Gastrocnemius medialis (tissue), 4 donors: ENCODE results near the gene TMEM236. TPM values are rescaled to one million over a fixed set of nuclear protein-coding genes. Genes with fewer than 3 reads are reported as not detected.

ENCODE experiments used
- ATAC-seq, 2 donors: fragments of 150-250 bp; one replicate each; pipeline ENCODE4 v1.9.1; 2016
- DNase-seq, 2 donors: peaks; one replicate each; pipeline ENCODE4 v3.0.0-alpha.2; 2019
- H3K27ac ChIP-seq, 4 donors: fragments of 200-600 bp; sonication (generic); 1 replicate in 1 of 4; 2 replicates in 3 of 4; pipeline ENCODE4 v1.5.1; 2016 to 2018; ENCODE audit warnings: mild to moderate bottlenecking in 2 of 4, moderate library complexity in 1 of 4
- H3K27me3 ChIP-seq, 3 donors: fragments of 200-600 bp; sonication (generic) in 2 of 3; 1 replicate in 1 of 3; 2 replicates in 2 of 3; pipeline versions ENCODE4 v1.5.1 to v1.6.0; 2016 to 2019; ENCODE audit warnings: mild to moderate bottlenecking in 1 of 3, moderate library complexity in 1 of 3
- H3K36me3 ChIP-seq, 2 donors: fragments of 200-600 bp; sonication (generic) in 1 of 2; one replicate each; pipeline ENCODE4 v1.5.1; 2017 to 2018
- H3K4me1 ChIP-seq, 2 donors: fragments of 200-600 bp; sonication (generic) in 1 of 2; one replicate each; pipeline ENCODE4 v1.5.1; 2016 to 2017; ENCODE audit warnings: mild to moderate bottlenecking in 2 of 2
- H3K4me3 ChIP-seq, 4 donors: fragments of 200-600 bp; sonication (generic) in 3 of 4; 1 replicate in 1 of 4; 2 replicates in 3 of 4; pipeline ENCODE4 v1.5.1; 2016 to 2019; ENCODE audit warnings: mild to moderate bottlenecking in 2 of 4
- H3K9me3 ChIP-seq, 3 donors: fragments of 200-600 bp; sonication (generic) in 2 of 3; 1 replicate in 1 of 3; 2 replicates in 2 of 3; pipeline ENCODE4 v1.5.1; 2016 to 2019
- CTCF ChIP-seq, 5 experiments: fragments of 450-650 bp in 3 of 5; fragments of 200-600 bp in 2 of 5; sonication (generic) in 2 of 5; IDR thresholded peaks in 4 of 5; conservative IDR thresholded peaks in 1 of 5; 1 replicate in 4 of 5; 2 replicates in 1 of 5; pipeline ENCODE4 v1.5.1; 2016 to 2019; ENCODE audit warnings: antibody characterized with exemption in 5 of 5, mild to moderate bottlenecking in 3 of 5, moderate library complexity in 3 of 5
- POLR2A ChIP-seq, 2 donors: fragments of 450-650 bp; IDR thresholded peaks; one replicate each; pipeline ENCODE4 v1.6.1; 2017; ENCODE audit warnings: antibody characterized with exemption in 2 of 2, mild to moderate bottlenecking in 2 of 2, moderate library complexity in 2 of 2
- in situ Hi-C, 4 donors: fragments of 200-750 bp; cut with MboI; loops; one replicate each; pipeline versions ENCODE4 v1.15.0 to v1.8.0; 2017; ENCODE audit warnings: low sequenced_read_pairs in 4 of 4
- intact Hi-C: fragments of 100-400 bp; cut with DNase I; formaldehyde crosslinking; loops from one replicate; pipeline ENCODE4 v1.15.1; 2023; ENCODE audit warnings: low total_unique reads
- total RNA-seq, 4 donors: library from RNA; depleted of rRNA; stranded (reverse); fragments of >200 nt; gene quantifications; one replicate each; pipeline versions ENCODE4 v1.1.0 to v1.2.3, GENCODE V29; 2016

The TMEM236 gene
- total RNA-seq, 4 donors from 2014 or later, result 0.27 to 0.98 (median 0.64) TPM

GRCh38 chr10:17780727-17781126 is 28.7 kb downstream of the TMEM236 start:
- no peaks in the 10 kb centered on the region for H3K27me3 ChIP-seq
- H3K4me3 ChIP-seq, result no peak overlapping the region
- no peaks in the 10 kb centered on the region for H3K9me3 ChIP-seq
- no peak for TF ChIP-seq POLR2A (IDR thresholded peaks at IDR 0.05)
- TF ChIP-seq CTCF (IDR thresholded peaks at IDR 0.05 in 4 of 5, conservative IDR thresholded peaks at IDR 0.05 in 1 of 5), result no peak
- in situ Hi-C loops, result no loop called here
- H3K27ac ChIP-seq, result no peak overlapping the region
- no peak for ATAC-seq
- H3K36me3 ChIP-seq, result no peaks in the 10 kb centered on the region
- peaks cover 22 to 41% of the 10 kb centered on the region in 2 donors for H3K4me1 ChIP-seq
- no peak for DNase-seq
- intact Hi-C loops, result loop anchor here (5.0 kb wide), 1 partner anchor 33 kb away; no protein-coding TSS in a partner anchor

GRCh38 chr10:17781856-17782255 is 29.9 kb downstream of the TMEM236 start:
- TF ChIP-seq CTCF (IDR thresholded peaks at IDR 0.05 in 4 of 5, conservative IDR thresholded peaks at IDR 0.05 in 1 of 5), result no peak
- TF ChIP-seq POLR2A (IDR thresholded peaks at IDR 0.05), result no peak
- Histone ChIP-seq H3K4me1 (peaks cover 23 to 45% of the 10 kb centered on the region in 2 donors), H3K9me3 (no peaks in the 10 kb centered on the region), H3K36me3 (no peaks in the 10 kb centered on the region), H3K27ac (peak overlapping the region in 1 of 4 donors; percentile 82), H3K27me3 (no peaks in the 10 kb centered on the region), H3K4me3 (no peak overlapping the region)
- intact Hi-C loops, result loop anchor here (2.0 to 5.0 kb wide), 2 partner anchors 35 to 165 kb away; partner anchors contain the start of gene HACD1
- in situ Hi-C loops, result no loop called here
- ATAC-seq, result no peak
- DNase-seq, result peak in 1 of 2 donors; percentile 33

GRCh38 chr10:17782921-17783665 is 31.1 kb downstream of the TMEM236 start:
- ATAC-seq (peak; percentile 65 to 89), DNase-seq (peak; percentile 21 to 82)
- peak overlapping the region in 3 of 4 donors; percentile 9 to 30 (median 19) for H3K4me3 ChIP-seq
- H3K36me3 ChIP-seq, result no peaks in the 10 kb centered on the region
- in situ Hi-C loops (no loop called here), intact Hi-C loops (loop anchor here (2.0 to 5.0 kb wide), 2 partner anchors 36 to 166 kb away; partner anchors contain the start of gene HACD1)
- peak overlapping the region; percentile 51 to 82 (median 75) for H3K27ac ChIP-seq
- TF ChIP-seq POLR2A (IDR thresholded peaks at IDR 0.05), result no peak
- no peak for TF ChIP-seq CTCF (IDR thresholded peaks at IDR 0.05 in 4 of 5, conservative IDR thresholded peaks at IDR 0.05 in 1 of 5)
- no peaks in the 10 kb centered on the region for H3K9me3 ChIP-seq
- H3K27me3 ChIP-seq, result no peaks in the 10 kb centered on the region
- peaks cover 23 to 45% of the 10 kb centered on the region in 2 donors for H3K4me1 ChIP-seq

- ATAC-seq (peak in 1 of 2 donors; percentile 37), DNase-seq (no peak)
- Histone ChIP-seq H3K27me3 (no peaks in the 10 kb centered on the region), H3K4me3 (peak overlapping the region in 3 of 4 donors; percentile 9 to 30 (median 19)), H3K9me3 (no peaks in the 10 kb centered on the region), H3K4me1 (peaks cover 23 to 45% of the 10 kb centered on the region in 2 donors), H3K36me3 (no peaks in the 10 kb centered on the region), H3K27ac (peak overlapping the region; percentile 51 to 82 (median 75))
- intact Hi-C loops (loop anchor here (2.0 to 5.0 kb wide), 2 partner anchors 36 to 167 kb away; partner anchors contain the start of gene HACD1), in situ Hi-C loops (no loop called here)
- TF ChIP-seq CTCF (IDR thresholded peaks at IDR 0.05 in 4 of 5, conservative IDR thresholded peaks at IDR 0.05 in 1 of 5), result no peak
- no peak for TF ChIP-seq POLR2A (IDR thresholded peaks at IDR 0.05)
Measured at GRCh38 chr10:17783751-17784150, 31.8 kb downstream of the TMEM236 start.
